SK-N-SH treated with all-trans-retinoic acid at 6 μM for 48 hours (cell line): ENCODE results near the gene MALT1.

Experiments used
- ATAC-seq: fragments of 200-7000 bp; cut with Tn5 transposase; 3 replicates; pipeline ENCODE4 v1.9.1; 2020; ENCODE audit warnings: mild to moderate bottlenecking, moderate library complexity
- ARNTL ChIP-seq: fragments of 450-650 bp; formaldehyde crosslinking; IDR thresholded peaks from 2 replicates; pipeline ENCODE4 v1.5.0; 2020; ENCODE audit warnings: low read depth, mild to moderate bottlenecking, moderate library complexity, borderline replicate concordance
- BACH2 ChIP-seq: fragments of 250-450 bp; sonication (Bioruptor Pico); IDR thresholded peaks from 2 replicates; pipeline ENCODE4 v1.9.0; 2021; ENCODE audit warnings: mild to moderate bottlenecking, borderline replicate concordance
- ESRRG ChIP-seq: fragments of 250-450 bp; sonication (Bioruptor Pico); IDR thresholded peaks from 2 replicates; pipeline ENCODE4 v1.6.1; 2021; ENCODE audit warnings: mild to moderate bottlenecking
- GLIS3 ChIP-seq: fragments of 250-450 bp; sonication (Bioruptor Pico); IDR thresholded peaks from 2 replicates; pipeline ENCODE4 v1.5.0; 2020; ENCODE audit warnings: mild to moderate bottlenecking, moderate library complexity
- ISL1 ChIP-seq: fragments of 250-450 bp; sonication (Bioruptor Pico); IDR thresholded peaks from 2 replicates; pipeline ENCODE4 v2.1.2; 2022; ENCODE audit warnings: mild to moderate bottlenecking, moderate library complexity
- POU6F1 ChIP-seq: fragments of 250-450 bp; sonication (Bioruptor Pico); IDR thresholded peaks from 2 replicates; pipeline ENCODE4 v1.8.0; 2021; ENCODE audit warnings: low read depth, mild to moderate bottlenecking, moderate library complexity, borderline replicate concordance
- PPARA ChIP-seq: fragments of 250-450 bp; sonication (Bioruptor Pico); IDR thresholded peaks from 2 replicates; pipeline ENCODE4 v1.5.0; 2020; ENCODE audit warnings: mild to moderate bottlenecking, borderline replicate concordance
- RARB ChIP-seq: fragments of 250-450 bp; sonication (Bioruptor Pico); IDR thresholded peaks from 2 replicates; pipeline ENCODE4 v1.8.0; 2021; ENCODE audit warnings: mild to moderate bottlenecking, moderate library complexity
- SNAI2 ChIP-seq: fragments of 250-450 bp; sonication (Bioruptor Pico); IDR thresholded peaks from 2 replicates; pipeline ENCODE4 v1.5.0; 2020; ENCODE audit warnings: mild to moderate bottlenecking, moderate library complexity
- TCF4 ChIP-seq: fragments of 250-450 bp; sonication (Bioruptor Pico); IDR thresholded peaks from 2 replicates; pipeline ENCODE4 v1.8.0; 2021; ENCODE audit warnings: mild to moderate bottlenecking, moderate library complexity, borderline replicate concordance
- TOX ChIP-seq: fragments of 250-450 bp; sonication (Bioruptor Pico); IDR thresholded peaks from 2 replicates; pipeline ENCODE4 v1.8.0; 2021; ENCODE audit warnings: mild to moderate bottlenecking, moderate library complexity, borderline replicate concordance
- ZC3H10 ChIP-seq: fragments of 250-450 bp; sonication (Bioruptor Pico); IDR thresholded peaks from 2 replicates; pipeline ENCODE4 v1.5.1; 2021; ENCODE audit warnings: mild to moderate bottlenecking, moderate library complexity
- ZFP3 ChIP-seq: fragments of 250-450 bp; sonication (Bioruptor Pico); IDR thresholded peaks from 2 replicates; pipeline ENCODE4 v1.5.0; 2020; ENCODE audit warnings: mild to moderate bottlenecking, moderate library complexity
- ZFP30 ChIP-seq: fragments of 450-650 bp; formaldehyde crosslinking; IDR thresholded peaks from 2 replicates; pipeline ENCODE4 v1.5.0; 2022; ENCODE audit warnings: mild to moderate bottlenecking, moderate library complexity
- ZNF565 ChIP-seq: fragments of 450-650 bp; formaldehyde crosslinking; conservative IDR thresholded peaks from 2 replicates; pipeline ENCODE4 v1.5.0; 2020; ENCODE audit warnings: low read depth, mild to moderate bottlenecking, moderate library complexity
- ZNF70 ChIP-seq: fragments of 450-650 bp; formaldehyde crosslinking; IDR thresholded peaks from 2 replicates; pipeline ENCODE4 v1.5.0; 2020; ENCODE audit warnings: mild to moderate bottlenecking, moderate library complexity
- ZNF8 ChIP-seq: fragments of 450-650 bp; formaldehyde crosslinking; IDR thresholded peaks from 2 replicates; pipeline ENCODE4 v1.5.0; 2020; ENCODE audit warnings: mild to moderate bottlenecking, moderate library complexity
- TF ChIP-seq, protein P1 (sequence below): fragments of 250-450 bp; sonication (Bioruptor Pico); IDR thresholded peaks from 2 replicates; pipeline ENCODE4 v1.5.1; 2020; ENCODE audit warnings: low read depth, mild to moderate bottlenecking, moderate library complexity
- TF ChIP-seq, protein P2 (sequence below): fragments of 250-450 bp; sonication (Bioruptor Pico); IDR thresholded peaks from 2 replicates; pipeline ENCODE4 v1.5.1; 2021; ENCODE audit warnings: mild to moderate bottlenecking, moderate library complexity
- TF ChIP-seq, protein P3 (sequence below): fragments of 250-450 bp; sonication (Bioruptor Pico); IDR thresholded peaks from 2 replicates; pipeline ENCODE4 v1.8.0; 2020; ENCODE audit warnings: mild to moderate bottlenecking, moderate library complexity, borderline replicate concordance

The MALT1 gene

GRCh38 chr18:58653814-58654509, 17.3 kb upstream of the MALT1 start:
- ATAC-seq, result no peak
- no peak for TF ChIP-seq ZFP30 (CRISPR knock-in tag)
- no peak for TF ChIP-seq ZNF565
- no peak for TF ChIP-seq RARB (CRISPR knock-in tag)
- no peak for TF ChIP-seq TOX (CRISPR knock-in tag)

DNA sequence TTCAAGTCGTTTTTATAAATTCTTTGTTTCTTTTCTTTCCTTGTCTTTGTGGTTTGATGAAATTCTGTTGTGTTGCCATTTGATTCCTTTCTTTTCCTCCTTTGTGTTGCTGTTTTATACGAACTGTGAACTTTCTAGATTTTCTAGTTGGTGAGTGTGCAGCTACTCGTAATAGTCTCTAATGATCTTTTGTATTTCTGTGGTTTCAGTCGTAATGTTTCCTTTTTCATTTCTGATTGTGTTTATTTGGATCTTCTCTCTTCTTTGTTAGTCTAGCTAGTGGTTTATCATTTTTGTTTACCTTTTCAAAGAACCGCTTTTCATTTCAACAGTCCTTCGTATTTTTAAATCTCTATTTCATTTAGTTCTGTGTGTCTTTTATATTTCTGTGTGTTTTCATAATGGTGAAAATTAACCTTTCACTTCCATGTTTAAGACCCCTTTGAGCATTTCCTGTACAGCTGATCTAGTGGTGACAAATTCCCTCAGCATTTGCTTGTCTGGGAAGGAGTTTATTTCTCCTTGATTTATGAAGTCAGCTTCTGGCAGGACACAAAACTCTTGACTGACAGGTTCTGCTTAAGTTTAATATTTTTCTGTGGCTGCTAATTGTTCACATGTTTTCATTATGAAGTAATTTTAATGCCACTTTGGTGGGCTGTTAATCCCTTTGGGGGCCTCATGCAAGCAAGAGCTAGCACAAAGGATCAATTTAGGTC, 16.2 kb upstream of the MALT1 start:
- TF ChIP-seq ZFP30 (CRISPR knock-in tag) (no peak), ZC3H10 (CRISPR knock-in tag) (no peak), SNAI2 (CRISPR knock-in tag) (no peak), ESRRG (CRISPR knock-in tag) (no peak), TOX (CRISPR knock-in tag) (no peak), RARB (CRISPR knock-in tag) (no peak), ARNTL (no peak)
- no peak for ATAC-seq

DNA sequence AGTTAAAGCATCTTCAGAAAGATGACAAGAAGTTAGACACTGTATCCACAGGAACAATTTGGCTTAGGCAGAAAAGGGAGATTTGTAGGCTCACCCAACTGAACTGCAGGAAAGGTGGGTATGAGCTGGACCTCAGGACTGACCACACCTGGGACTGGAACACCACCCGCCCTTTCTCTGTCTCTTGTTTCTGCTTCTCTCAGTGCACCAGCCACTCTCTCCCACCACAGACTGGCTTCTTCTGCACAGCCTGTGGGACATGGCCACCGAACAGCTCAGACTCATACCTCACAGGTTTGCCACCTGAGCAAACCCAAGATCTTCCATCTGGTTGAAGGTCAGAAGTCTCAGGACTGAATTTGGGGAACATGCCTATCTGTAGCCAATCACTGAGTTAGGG, 14.2 kb upstream of the MALT1 start:
- no peak for TF ChIP-seq RARB (CRISPR knock-in tag)
- no peak for TF ChIP-seq GLIS3 (CRISPR knock-in tag)
- no peak for TF ChIP-seq POU6F1
- no peak for TF ChIP-seq PPARA (CRISPR knock-in tag)
- ATAC-seq, result no peak

DNA sequence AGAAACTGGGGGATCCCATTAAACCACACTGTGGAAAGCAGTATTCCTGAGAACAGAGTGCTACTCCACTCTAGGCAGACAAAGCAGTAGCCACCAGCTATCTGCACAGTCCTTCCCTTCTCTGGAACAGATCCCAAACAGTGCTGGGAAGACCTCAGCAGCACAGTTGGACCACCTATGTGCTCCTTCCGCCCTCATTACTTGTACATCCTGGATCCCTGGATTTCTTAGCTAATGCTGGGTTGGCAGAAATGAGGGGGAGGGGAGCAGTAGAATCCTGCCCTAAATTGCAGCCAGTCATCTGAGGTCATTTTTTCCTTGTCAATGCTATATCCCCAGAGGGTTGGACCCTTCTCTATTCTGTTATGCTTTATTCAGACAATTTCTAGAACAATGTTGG, 13.8 kb upstream of the MALT1 start:
- no peak for ATAC-seq
- TF ChIP-seq ZNF8 (CRISPR knock-in tag) (no peak), ZC3H10 (CRISPR knock-in tag) (no peak), ZFP3 (no peak), ISL1 (CRISPR knock-in tag) (no peak), ESRRG (CRISPR knock-in tag) (no peak), GLIS3 (CRISPR knock-in tag) (no peak), TCF4 (CRISPR knock-in tag) (no peak), BACH2 (CRISPR knock-in tag) (no peak), ZNF70 (CRISPR knock-in tag) (no peak), ZFP30 (CRISPR knock-in tag) (no peak)
- TF ChIP-seq, protein P1, sequence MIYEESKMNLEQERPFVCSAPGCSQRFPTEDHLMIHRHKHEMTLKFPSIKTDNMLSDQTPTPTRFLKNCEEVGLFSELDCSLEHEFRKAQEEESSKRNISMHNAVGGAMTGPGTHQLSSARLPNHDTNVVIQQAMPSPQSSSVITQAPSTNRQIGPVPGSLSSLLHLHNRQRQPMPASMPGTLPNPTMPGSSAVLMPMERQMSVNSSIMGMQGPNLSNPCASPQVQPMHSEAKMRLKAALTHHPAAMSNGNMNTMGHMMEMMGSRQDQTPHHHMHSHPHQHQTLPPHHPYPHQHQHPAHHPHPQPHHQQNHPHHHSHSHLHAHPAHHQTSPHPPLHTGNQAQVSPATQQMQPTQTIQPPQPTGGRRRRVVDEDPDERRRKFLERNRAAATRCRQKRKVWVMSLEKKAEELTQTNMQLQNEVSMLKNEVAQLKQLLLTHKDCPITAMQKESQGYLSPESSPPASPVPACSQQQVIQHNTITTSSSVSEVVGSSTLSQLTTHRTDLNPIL, result no peak
- TF ChIP-seq, protein P2, sequence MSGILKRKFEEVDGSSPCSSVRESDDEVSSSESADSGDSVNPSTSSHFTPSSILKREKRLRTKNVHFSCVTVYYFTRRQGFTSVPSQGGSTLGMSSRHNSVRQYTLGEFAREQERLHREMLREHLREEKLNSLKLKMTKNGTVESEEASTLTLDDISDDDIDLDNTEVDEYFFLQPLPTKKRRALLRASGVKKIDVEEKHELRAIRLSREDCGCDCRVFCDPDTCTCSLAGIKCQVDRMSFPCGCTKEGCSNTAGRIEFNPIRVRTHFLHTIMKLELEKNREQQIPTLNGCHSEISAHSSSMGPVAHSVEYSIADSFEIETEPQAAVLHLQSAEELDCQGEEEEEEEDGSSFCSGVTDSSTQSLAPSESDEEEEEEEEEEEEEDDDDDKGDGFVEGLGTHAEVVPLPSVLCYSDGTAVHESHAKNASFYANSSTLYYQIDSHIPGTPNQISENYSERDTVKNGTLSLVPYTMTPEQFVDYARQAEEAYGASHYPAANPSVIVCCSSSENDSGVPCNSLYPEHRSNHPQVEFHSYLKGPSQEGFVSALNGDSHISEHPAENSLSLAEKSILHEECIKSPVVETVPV, result no peak

DNA sequence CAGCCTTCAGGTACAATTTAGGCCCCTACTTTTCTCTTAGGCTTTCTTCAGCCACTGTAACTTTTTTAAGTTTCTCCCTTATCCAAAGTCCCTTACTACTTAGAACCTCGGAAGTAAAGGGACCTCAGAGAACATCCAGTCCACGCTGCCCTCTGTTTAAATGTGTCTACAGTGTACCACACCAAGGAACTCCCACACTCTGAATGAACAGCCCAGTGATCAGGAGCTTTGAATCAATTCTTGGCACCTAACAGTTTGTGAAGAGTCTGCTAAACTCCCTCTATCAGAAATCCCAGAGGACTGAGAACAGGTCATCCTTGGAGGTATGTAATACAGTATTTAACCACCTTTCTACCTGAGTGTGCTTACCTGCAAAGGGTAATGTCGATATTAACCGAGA, 11.6 kb upstream of the MALT1 start:
- no peak for ATAC-seq
- TF ChIP-seq SNAI2 (CRISPR knock-in tag), result no peak

GRCh38 chr18:58660915-58661314, 10.3 kb upstream of the MALT1 start:
- no peak for ATAC-seq
- TF ChIP-seq PPARA (CRISPR knock-in tag), result no peak
- TF ChIP-seq ZFP3, result no peak
- TF ChIP-seq, protein P2, result no peak
- TF ChIP-seq, protein P3, sequence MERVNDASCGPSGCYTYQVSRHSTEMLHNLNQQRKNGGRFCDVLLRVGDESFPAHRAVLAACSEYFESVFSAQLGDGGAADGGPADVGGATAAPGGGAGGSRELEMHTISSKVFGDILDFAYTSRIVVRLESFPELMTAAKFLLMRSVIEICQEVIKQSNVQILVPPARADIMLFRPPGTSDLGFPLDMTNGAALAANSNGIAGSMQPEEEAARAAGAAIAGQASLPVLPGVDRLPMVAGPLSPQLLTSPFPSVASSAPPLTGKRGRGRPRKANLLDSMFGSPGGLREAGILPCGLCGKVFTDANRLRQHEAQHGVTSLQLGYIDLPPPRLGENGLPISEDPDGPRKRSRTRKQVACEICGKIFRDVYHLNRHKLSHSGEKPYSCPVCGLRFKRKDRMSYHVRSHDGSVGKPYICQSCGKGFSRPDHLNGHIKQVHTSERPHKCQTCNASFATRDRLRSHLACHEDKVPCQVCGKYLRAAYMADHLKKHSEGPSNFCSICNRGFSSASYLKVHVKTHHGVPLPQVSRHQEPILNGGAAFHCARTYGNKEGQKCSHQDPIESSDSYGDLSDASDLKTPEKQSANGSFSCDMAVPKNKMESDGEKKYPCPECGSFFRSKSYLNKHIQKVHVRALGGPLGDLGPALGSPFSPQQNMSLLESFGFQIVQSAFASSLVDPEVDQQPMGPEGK (CRISPR knock-in tag), result no peak
- TF ChIP-seq SNAI2 (CRISPR knock-in tag), result no peak
- TF ChIP-seq ZNF565, result no peak
- TF ChIP-seq POU6F1, result no peak
- TF ChIP-seq GLIS3 (CRISPR knock-in tag), result no peak
- TF ChIP-seq ZNF70 (CRISPR knock-in tag), result no peak
- TF ChIP-seq RARB (CRISPR knock-in tag), result no peak
- TF ChIP-seq ZFP30 (CRISPR knock-in tag), result no peak
